Measurements from ENCODE around the gene PDK2. TPM values are rescaled to one million over a fixed set of nuclear protein-coding genes. Genes with fewer than 3 reads are reported as not detected.

Gene PDK2
- total and polyA plus RNA-seq, 2 experiments from 2014 or later = 30.2 to 48.1 TPM

DNA sequence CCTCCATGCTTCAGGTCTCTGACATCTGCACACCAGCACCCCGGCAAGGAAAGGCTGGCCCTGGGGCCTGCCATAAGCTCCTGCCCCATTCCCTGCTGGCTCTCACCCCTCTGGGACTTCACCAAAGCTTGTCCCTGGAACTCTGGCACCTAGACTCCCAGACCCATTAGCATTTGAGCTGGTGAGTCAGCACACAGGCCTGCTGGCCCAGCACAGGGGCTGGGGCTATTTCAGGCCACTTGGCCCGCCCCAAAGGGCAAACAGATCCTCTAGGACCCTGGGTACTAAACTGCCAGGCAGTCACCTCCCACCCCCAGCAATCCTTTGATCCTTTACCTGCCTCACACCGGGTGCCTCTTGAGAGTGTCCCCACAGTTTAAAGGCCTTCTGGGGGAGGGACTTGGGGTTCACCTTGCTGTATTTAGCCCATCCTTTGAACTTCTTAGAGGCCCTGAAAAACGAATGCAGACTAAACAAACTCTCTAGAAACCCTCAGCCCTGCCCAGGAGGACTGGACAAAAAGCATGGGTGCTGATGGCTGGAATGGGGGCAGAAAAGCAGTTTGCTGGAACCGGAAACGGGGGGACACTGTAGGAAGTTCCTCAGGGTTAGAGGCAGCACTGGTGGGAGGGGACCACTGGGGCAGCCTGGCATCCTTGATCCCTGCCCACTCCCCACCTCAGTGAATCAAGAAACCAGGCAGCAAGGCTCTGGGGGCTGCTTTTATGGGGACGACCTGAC lies 38.0 kb downstream of the PDK2 start:
- Histone ChIP-seq H2AFZ (no peak overlapping the region), H3K9me2 (ENCODE audit: insufficient read depth) (no peaks in the 10 kb centered on the region), H4K20me1 (ENCODE audit: insufficient read depth) (no peaks in the 10 kb centered on the region), H3K36me3 (ENCODE audit: low read depth) (peaks cover 3% of the 10 kb centered on the region; the same call in 1 of the 2 replicates), H3F3A (ENCODE audit: insufficient read depth) (peaks cover 34% of the 10 kb centered on the region; the same call in 1 of the 2 replicates), H3K4me1 (ENCODE audit: insufficient read depth) (peaks cover 22% of the 10 kb centered on the region), H3K4me2 (ENCODE audit: unreplicated experiment) (no peak overlapping the region), H3K27ac (peak overlapping the region; percentile 44), H3K4me3 (no peak overlapping the region), H3K79me2 (ENCODE audit: insufficient read depth) (no peaks in the 10 kb centered on the region), H3K9ac (no peak overlapping the region), H3K9me3 (ENCODE audit: low read depth) (no peaks in the 10 kb centered on the region), H3K27me3 (replicated peaks; ENCODE audit: insufficient read depth) (no peaks in the 10 kb centered on the region)
- 22 to 27% methylated on average over 7 of the region's 7 CpGs for WGBS, 2 experiments (ENCODE audit: low coverage in 1 of 2, low lambda C conversion rate in 2 of 2, missing lambda C conversion rate in 2 of 2)
- peak; percentile 82 for DNase-seq
- no peak for TF ChIP-seq EZH2phosphoT487 (IDR thresholded peaks at IDR 0.05; ENCODE audit: insufficient read depth, low read depth)
- no peak for TF ChIP-seq EZH2 (IDR thresholded peaks at IDR 0.05; ENCODE audit: insufficient read depth, poor library complexity, severe bottlenecking)
- in situ Hi-C loops (cut with MboI) = no loop called here

DNA sequence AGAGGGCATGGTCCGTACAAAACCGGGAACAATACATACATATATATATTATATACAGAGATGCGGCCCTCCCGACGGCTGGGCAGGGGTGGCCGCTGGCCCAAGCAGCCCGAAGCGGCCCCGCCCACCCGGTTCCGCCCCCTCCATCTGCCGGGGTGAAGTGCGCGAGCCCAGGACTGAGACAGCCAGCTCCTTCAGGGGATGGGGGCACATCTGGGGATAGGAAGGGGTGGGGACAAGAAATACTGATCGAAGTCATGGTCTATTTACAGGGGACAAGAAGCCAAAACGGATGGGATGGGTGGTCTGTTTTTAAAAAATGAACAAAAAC lies 38.6 kb downstream of the PDK2 start:
- H3K27ac ChIP-seq = peak overlapping the region; percentile 44
- H4K20me1 ChIP-seq (ENCODE audit: insufficient read depth) = no peaks in the 10 kb centered on the region
- H3F3A ChIP-seq (ENCODE audit: insufficient read depth) = peaks cover 34% of the 10 kb centered on the region; the same call in 1 of the 2 replicates
- no peaks in the 10 kb centered on the region for H3K9me3 ChIP-seq (ENCODE audit: low read depth)
- TF ChIP-seq EZH2phosphoT487 (IDR thresholded peaks at IDR 0.05; ENCODE audit: insufficient read depth, low read depth) (no peak), EZH2 (IDR thresholded peaks at IDR 0.05; ENCODE audit: insufficient read depth, poor library complexity, severe bottlenecking) (no peak)
- H3K9me2 ChIP-seq (ENCODE audit: insufficient read depth) = no peaks in the 10 kb centered on the region
- peaks cover 8% of the 10 kb centered on the region for H3K36me3 ChIP-seq (ENCODE audit: low read depth)
- peak; percentile 39 for DNase-seq
- in situ Hi-C loops (cut with MboI) = no loop called here
- no peak overlapping the region for H3K4me3 ChIP-seq
- peaks cover 22% of the 10 kb centered on the region for H3K4me1 ChIP-seq (ENCODE audit: insufficient read depth)
- no peak overlapping the region for H3K4me2 ChIP-seq (ENCODE audit: unreplicated experiment)
- no peak overlapping the region for H2AFZ ChIP-seq
- peak overlapping the region; percentile 36; the same call in 1 of the 2 replicates for H3K9ac ChIP-seq
- no peaks in the 10 kb centered on the region for H3K27me3 ChIP-seq (replicated peaks; ENCODE audit: insufficient read depth)
- 21 to 22% methylated on average over 13 to 16 of the region's 16 CpGs for WGBS, 2 experiments (ENCODE audit: low coverage in 1 of 2, low lambda C conversion rate in 2 of 2, missing lambda C conversion rate in 2 of 2)
- peaks cover 3% of the 10 kb centered on the region; the same call in 1 of the 2 replicates for H3K79me2 ChIP-seq (ENCODE audit: insufficient read depth)

DNA sequence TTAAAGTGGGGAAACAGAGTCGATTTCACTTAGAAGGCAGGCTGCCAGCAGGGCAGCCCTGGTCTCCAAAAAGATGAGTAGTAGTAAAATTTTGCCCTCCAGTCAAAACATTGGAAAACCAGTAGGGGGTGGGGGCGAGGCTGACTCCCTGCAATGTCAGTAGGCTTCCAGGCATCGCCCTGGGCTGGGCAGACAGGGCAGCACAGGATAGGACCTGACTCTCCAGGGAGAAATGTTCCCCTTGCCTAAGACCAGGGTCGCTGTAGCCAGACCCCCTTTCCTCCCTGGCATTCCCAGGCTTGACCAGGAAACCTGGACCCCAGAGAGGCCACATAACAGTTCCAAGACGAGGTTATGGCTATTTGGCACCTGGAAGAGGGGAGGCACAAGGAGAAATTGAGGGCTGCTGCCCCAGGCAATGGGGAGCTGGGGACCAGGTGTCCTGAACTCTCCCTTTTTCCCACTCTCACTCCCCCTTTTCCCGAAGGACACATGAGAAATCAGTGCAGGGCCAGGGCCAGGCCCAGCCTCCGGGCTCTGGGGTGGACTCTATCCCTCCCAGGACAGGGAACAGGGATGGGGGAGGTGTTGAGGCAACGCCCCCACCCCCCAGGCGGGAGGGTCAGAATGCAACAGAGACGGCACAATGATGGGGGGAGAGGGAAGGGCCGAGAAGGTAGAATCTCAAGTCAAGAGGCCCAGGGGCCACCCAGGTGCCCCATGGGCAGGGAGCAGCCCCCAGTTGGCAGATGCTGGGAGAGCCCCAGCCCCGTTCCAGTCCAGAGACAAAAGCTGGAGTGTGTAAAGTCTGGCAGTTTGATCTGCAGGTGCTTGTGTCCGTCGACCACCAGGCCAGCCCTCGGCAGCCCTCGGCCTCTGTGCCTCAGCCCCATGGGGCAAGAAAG lies 39.3 kb downstream of the PDK2 start:
- DNase-seq = peak; percentile 69
- peaks cover 34% of the 10 kb centered on the region; the same call in 1 of the 2 replicates for H3F3A ChIP-seq (ENCODE audit: insufficient read depth)
- no peaks in the 10 kb centered on the region for H4K20me1 ChIP-seq (ENCODE audit: insufficient read depth)
- H3K4me2 ChIP-seq (ENCODE audit: unreplicated experiment) = no peak overlapping the region
- H3K9me3 ChIP-seq (ENCODE audit: low read depth) = no peaks in the 10 kb centered on the region
- 55 to 61% methylated on average over 13 to 16 of the region's 16 CpGs for WGBS, 2 experiments (ENCODE audit: low coverage in 1 of 2, low lambda C conversion rate in 2 of 2, missing lambda C conversion rate in 2 of 2)
- in situ Hi-C loops (cut with MboI) = no loop called here
- peaks cover 10% of the 10 kb centered on the region; the same call in 1 of the 2 replicates for H3K79me2 ChIP-seq (ENCODE audit: insufficient read depth)
- 0 out of 2 replicates have a peak overlapping the region, but pooled peaks have one; percentile 36 for H3K9ac ChIP-seq
- no peak overlapping the region for H3K4me3 ChIP-seq
- TF ChIP-seq EZH2phosphoT487 (IDR thresholded peaks at IDR 0.05; ENCODE audit: insufficient read depth, low read depth) (no peak), EZH2 (IDR thresholded peaks at IDR 0.05; ENCODE audit: insufficient read depth, poor library complexity, severe bottlenecking) (no peak)
- peaks cover 15% of the 10 kb centered on the region for H3K36me3 ChIP-seq (ENCODE audit: low read depth)
- peaks cover 22% of the 10 kb centered on the region for H3K4me1 ChIP-seq (ENCODE audit: insufficient read depth)
- no peaks in the 10 kb centered on the region for H3K27me3 ChIP-seq (replicated peaks; ENCODE audit: insufficient read depth)
- H3K9me2 ChIP-seq (ENCODE audit: insufficient read depth) = no peaks in the 10 kb centered on the region
- H2AFZ ChIP-seq = no peak overlapping the region
- H3K27ac ChIP-seq = peak overlapping the region; percentile 44

DNA sequence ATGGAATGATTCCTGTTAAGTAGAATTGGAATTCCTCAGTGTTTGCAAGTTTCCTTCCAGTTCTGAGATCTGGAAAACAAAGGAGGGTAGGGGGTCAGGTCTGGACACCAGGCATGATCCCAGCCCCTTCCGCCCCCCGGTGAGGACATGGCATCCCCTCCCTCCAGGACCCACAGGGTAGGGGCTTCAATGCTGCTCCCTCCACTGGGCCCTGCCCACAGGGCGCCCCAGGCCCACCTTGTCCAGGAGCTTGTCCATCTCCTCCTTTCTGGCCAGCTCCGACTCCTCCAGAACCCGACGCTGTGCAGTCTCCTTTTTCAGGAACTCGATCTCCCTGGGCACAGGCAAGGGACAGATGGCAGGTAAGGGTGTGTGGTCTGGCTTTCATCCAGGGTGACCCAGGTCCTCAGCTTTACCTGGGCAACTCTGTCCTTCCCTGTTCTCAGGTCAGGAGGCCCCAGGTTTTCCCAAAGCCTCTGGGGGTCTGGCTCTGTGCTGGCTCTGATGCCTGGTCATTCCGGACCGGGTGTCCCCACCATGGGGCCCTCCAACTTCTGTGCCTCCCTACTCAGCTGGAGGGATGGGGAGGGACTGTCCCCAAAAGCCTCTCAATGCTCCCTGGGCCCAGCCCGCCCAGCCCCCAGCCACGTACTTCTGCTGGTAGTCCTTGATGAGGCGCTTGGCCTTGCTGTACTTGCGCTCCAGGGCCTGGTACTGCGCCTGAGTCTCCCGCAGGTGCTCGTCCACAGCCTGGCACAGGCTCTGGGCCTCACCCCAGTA lies 40.4 kb downstream of the PDK2 start:
- WGBS, 2 experiments (ENCODE audit: low coverage in 1 of 2, low lambda C conversion rate in 2 of 2, missing lambda C conversion rate in 2 of 2) = 94 to 96% methylated on average over 13 to 16 of the region's 16 CpGs
- no peak for DNase-seq
- peaks cover 12% of the 10 kb centered on the region; the same call in 1 of the 2 replicates for H3K79me2 ChIP-seq (ENCODE audit: insufficient read depth)
- no peaks in the 10 kb centered on the region for H3K9me3 ChIP-seq (ENCODE audit: low read depth)
- H3K4me2 ChIP-seq (ENCODE audit: unreplicated experiment) = no peak overlapping the region
- peaks cover 34% of the 10 kb centered on the region; the same call in 1 of the 2 replicates for H3F3A ChIP-seq (ENCODE audit: insufficient read depth)
- no peaks in the 10 kb centered on the region for H3K9me2 ChIP-seq (ENCODE audit: insufficient read depth)
- H2AFZ ChIP-seq = no peak overlapping the region
- H3K27me3 ChIP-seq (replicated peaks; ENCODE audit: insufficient read depth) = no peaks in the 10 kb centered on the region
- no peak for TF ChIP-seq EZH2phosphoT487 (IDR thresholded peaks at IDR 0.05; ENCODE audit: insufficient read depth, low read depth)
- no peak for TF ChIP-seq EZH2 (IDR thresholded peaks at IDR 0.05; ENCODE audit: insufficient read depth, poor library complexity, severe bottlenecking)
- no peak overlapping the region for H3K27ac ChIP-seq
- peaks cover 22% of the 10 kb centered on the region for H3K4me1 ChIP-seq (ENCODE audit: insufficient read depth)
- no peaks in the 10 kb centered on the region for H4K20me1 ChIP-seq (ENCODE audit: insufficient read depth)
- peaks cover 24% of the 10 kb centered on the region for H3K36me3 ChIP-seq (ENCODE audit: low read depth)
- no peak overlapping the region for H3K4me3 ChIP-seq
- H3K9ac ChIP-seq = no peak overlapping the region
- in situ Hi-C loops (cut with MboI) = no loop called here

All from GM23248 (cell line).